Fibroblast of villous mesenchyme (primary cell): ENCODE measurements around the gene CCR5AS.

ENCODE experiments used
- DNase-seq: peaks from one replicate; pipeline ENCODE4 v3.0.0-alpha.2; 2010; ENCODE audit warnings: low read depth
- H3K4me3 ChIP-seq: 2 replicates; pipeline ENCODE4 v1.5.1; 2011; ENCODE audit warnings: low read depth, mild to moderate bottlenecking, low read length
- TF ChIP-seq, protein P1 (sequence below): IDR thresholded peaks from 2 replicates; pipeline ENCODE4 v1.5.1; 2012; ENCODE audit warnings: low read depth, mild to moderate bottlenecking, low read length; ENCODE audit not compliant: insufficient read depth

The CCR5AS gene

DNA sequence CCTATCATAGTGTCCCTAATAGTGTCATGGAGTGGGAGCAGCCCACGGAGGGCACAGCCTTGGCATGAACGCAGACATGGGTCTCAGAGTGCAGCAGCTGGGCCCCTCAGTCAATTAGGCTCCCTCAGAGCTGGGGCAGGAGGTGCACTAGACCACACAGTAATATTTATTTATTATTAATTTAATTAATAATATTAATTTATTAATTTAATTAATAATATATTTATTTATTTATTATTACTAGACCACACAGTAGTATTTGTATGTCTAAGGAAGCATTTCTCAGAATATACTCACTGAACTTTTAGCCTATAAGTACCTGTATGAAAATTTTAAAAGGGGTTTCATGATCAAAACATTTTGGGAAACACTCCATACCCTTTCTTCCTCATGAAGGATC is 5.3 kb downstream of the CCR5AS start:
- no peak for DNase-seq
- TF ChIP-seq, protein P1, sequence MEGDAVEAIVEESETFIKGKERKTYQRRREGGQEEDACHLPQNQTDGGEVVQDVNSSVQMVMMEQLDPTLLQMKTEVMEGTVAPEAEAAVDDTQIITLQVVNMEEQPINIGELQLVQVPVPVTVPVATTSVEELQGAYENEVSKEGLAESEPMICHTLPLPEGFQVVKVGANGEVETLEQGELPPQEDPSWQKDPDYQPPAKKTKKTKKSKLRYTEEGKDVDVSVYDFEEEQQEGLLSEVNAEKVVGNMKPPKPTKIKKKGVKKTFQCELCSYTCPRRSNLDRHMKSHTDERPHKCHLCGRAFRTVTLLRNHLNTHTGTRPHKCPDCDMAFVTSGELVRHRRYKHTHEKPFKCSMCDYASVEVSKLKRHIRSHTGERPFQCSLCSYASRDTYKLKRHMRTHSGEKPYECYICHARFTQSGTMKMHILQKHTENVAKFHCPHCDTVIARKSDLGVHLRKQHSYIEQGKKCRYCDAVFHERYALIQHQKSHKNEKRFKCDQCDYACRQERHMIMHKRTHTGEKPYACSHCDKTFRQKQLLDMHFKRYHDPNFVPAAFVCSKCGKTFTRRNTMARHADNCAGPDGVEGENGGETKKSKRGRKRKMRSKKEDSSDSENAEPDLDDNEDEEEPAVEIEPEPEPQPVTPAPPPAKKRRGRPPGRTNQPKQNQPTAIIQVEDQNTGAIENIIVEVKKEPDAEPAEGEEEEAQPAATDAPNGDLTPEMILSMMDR = no peak
- H3K4me3 ChIP-seq = no peak overlapping the region

GRCh38 chr3:46400846-46401245 is 6.0 kb downstream of the CCR5AS start:
- TF ChIP-seq, protein P1 = no peak
- no peak for DNase-seq
- no peak overlapping the region for H3K4me3 ChIP-seq

GRCh38 chr3:46400000-46400734 is 6.7 kb downstream of the CCR5AS start:
- DNase-seq = peak; percentile 68
- no peak overlapping the region for H3K4me3 ChIP-seq
- TF ChIP-seq, protein P1 = no peak

DNA sequence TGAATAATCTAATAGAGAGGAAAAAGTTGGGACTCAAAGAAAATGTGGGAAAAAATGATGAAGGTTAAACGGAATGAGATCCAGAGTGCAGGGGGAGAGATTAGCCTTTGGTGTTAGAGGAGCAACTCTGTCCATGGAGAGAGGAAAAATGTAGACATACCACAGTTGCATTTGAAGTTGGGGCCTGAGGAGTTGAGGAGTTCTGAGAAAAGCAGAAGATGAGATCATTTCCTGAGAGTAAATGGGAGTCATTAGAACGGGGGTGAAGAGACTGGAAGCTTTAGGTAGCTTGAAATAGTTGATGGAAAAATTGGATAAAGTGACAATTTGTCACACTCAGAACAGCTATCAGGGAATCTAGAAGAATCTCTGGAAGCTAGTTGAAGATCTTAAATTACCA is 7.3 kb downstream of the CCR5AS start:
- DNase-seq = no peak
- TF ChIP-seq, protein P1 = no peak
- no peak overlapping the region for H3K4me3 ChIP-seq

GRCh38 chr3:46399098-46399497 is 7.8 kb downstream of the CCR5AS start:
- TF ChIP-seq, protein P1 = no peak
- no peak for DNase-seq
- no peak overlapping the region for H3K4me3 ChIP-seq

DNA sequence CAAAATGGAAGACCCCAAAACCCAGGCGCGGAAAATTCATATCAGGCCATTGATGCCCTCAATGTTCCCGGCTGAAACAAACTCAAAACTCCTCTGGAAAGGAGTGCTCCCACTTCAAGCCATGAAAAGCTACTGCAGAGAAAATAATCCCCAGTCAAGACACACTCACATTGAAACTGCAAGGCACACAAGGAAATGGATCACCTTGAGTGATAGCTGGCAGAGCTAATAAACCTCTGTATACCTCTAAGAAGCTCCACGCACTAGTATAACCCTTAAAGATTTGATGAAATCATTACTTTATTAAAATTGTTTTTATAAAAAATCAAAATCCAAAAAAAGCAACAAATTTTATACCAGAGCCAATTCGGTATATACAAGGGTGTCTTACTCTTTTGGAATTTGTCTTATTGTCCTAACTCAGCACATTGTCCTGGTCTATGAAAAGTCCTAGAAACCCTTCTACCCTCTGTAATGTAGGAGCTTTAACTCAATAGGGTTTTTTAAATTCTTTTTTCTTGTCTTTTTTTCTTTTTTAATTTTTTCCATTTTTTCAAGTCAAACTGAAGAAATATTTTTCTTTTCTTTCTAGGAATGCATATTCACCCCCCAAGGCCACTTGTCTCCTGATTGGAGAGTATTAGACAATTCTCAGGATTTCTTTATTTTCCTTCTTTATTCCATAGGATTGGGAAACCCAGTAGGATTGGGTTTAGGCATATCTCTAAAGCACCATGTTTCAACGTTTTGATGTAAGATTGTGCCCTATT is 8.5 kb downstream of the CCR5AS start:
- no peak for DNase-seq
- TF ChIP-seq, protein P1 = no peak
- no peak overlapping the region for H3K4me3 ChIP-seq

DNA sequence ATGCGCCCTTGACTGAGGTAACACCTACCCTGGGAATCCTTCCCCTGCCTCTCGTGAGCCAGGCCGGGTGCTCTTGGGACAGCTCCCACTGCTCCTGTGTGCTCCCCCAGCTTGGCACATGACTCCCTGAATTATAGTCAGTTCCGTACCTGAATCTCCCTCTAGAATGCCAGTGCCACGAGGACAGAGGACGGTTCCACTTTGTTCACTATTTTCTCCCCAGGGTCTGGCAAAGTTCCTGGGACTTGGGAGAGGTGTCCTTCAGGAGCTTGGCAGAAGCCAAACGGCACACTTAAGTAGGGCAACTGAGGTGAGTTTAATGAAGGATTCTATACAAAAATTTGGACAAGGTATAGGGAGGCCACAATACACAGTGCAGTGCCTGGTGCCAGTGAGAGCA is 9.8 kb downstream of the CCR5AS start:
- no peak overlapping the region for H3K4me3 ChIP-seq
- DNase-seq = no peak
- TF ChIP-seq, protein P1 = no peak
